Right ventricle myocardium inferior (tissue), 1 donor: ENCODE measurements around the gene GAD2. TPM values are rescaled to one million over a fixed set of nuclear protein-coding genes. Genes with fewer than 3 reads are reported as not detected.

Experiments used
- ATAC-seq: fragments of 200-7000 bp; cut with Tn5 transposase; one replicate; pipeline ENCODE4 v1.9.1; 2020; ENCODE audit warnings: mild to moderate bottlenecking, moderate library complexity
- DNase-seq: peaks from one replicate; pipeline ENCODE4 v3.0.0; 2021; ENCODE audit errors: missing footprints
- intact Hi-C: fragments of 100-400 bp; cut with DNase I; formaldehyde crosslinking; loops from one replicate; pipeline ENCODE4 v1.11.0; 2022
- total RNA-seq: library from RNA; stranded (reverse); fragmentation: NEBNext Ultra II Directional; extraction: Animal tissue kit (Norgen Biotek cat#: 25700); gene quantifications from one replicate; pipeline ENCODE4 v1.2.1, GENCODE V29; 2021
- donor health status: DM: no; HTN: yes; CAD: no; lungs with severe emphysema.

GAD2 gene
- total RNA-seq, 1 donor from 2014 or later: not detected

GRCh38 chr10:26219676-26220075 lies 3.1 kb downstream of the GAD2 start:
- ATAC-seq: no peak
- intact Hi-C loops: no loop called here

GRCh38 chr10:26220901-26221300 lies 4.3 kb downstream of the GAD2 start:
- intact Hi-C loops: no loop called here
- DNase-seq (no peak), ATAC-seq (no peak)

More at GRCh38 chr10:26219676-26220075, 3.1 kb downstream of the GAD2 start:
- no peak for DNase-seq

GRCh38 chr10:26221541-26221940 lies 5.0 kb downstream of the GAD2 start:
- intact Hi-C loops: no loop called here
- no peak for DNase-seq

GRCh38 chr10:26222563-26222962 lies 6.0 kb downstream of the GAD2 start:
- intact Hi-C loops: no loop called here
- no peak for DNase-seq
- no peak for ATAC-seq

More at GRCh38 chr10:26221541-26221940, 5.0 kb downstream of the GAD2 start:
- no peak for ATAC-seq

GRCh38 chr10:26225322-26225721 lies 8.7 kb downstream of the GAD2 start:
- intact Hi-C loops: no loop called here
- no peak for ATAC-seq
- DNase-seq: no peak

- intact Hi-C loops: no loop called here
- DNase-seq (no peak), ATAC-seq (no peak)
Observed at GRCh38 chr10:26227786-26228185, 11.2 kb downstream of the GAD2 start.

GRCh38 chr10:26232174-26232573 lies 15.6 kb downstream of the GAD2 start:
- DNase-seq: no peak
- intact Hi-C loops: no loop called here
- no peak for ATAC-seq

GRCh38 chr10:26235761-26236160 lies 19.2 kb downstream of the GAD2 start:
- intact Hi-C loops: no loop called here
- DNase-seq: no peak
- ATAC-seq: no peak

- intact Hi-C loops: no loop called here
- DNase-seq: no peak
- no peak for ATAC-seq
Observed at GRCh38 chr10:26238378-26238777, 21.8 kb downstream of the GAD2 start.

- DNase-seq (no peak), ATAC-seq (no peak)
- intact Hi-C loops: no loop called here
Observed at GRCh38 chr10:26242706-26243350, 26.3 kb downstream of the GAD2 start.

- intact Hi-C loops: no loop called here
- no peak for DNase-seq
- ATAC-seq: no peak
Observed at GRCh38 chr10:26243351-26243720, 26.8 kb downstream of the GAD2 start.

GRCh38 chr10:26249681-26250080 lies 33.1 kb downstream of the GAD2 start:
- ATAC-seq: no peak
- intact Hi-C loops: no loop called here
- DNase-seq: no peak

- intact Hi-C loops: no loop called here
- ATAC-seq: no peak
- DNase-seq: no peak
Observed at GRCh38 chr10:26251925-26252324, 35.4 kb downstream of the GAD2 start.

- intact Hi-C loops: no loop called here
- DNase-seq: no peak
- ATAC-seq: no peak
Observed at GRCh38 chr10:26254616-26255015, 38.0 kb downstream of the GAD2 start.

GRCh38 chr10:26259341-26259740 lies 42.8 kb downstream of the GAD2 start:
- DNase-seq: no peak
- ATAC-seq: no peak
- intact Hi-C loops: no loop called here

- ATAC-seq: no peak
- no peak for DNase-seq
- intact Hi-C loops: loop anchor here (10.0 kb wide), 1 partner anchor 395 kb away; no protein-coding TSS in a partner anchor
Observed at GRCh38 chr10:26269754-26270153, 53.2 kb downstream of the GAD2 start.

- ATAC-seq (peak; percentile 28), DNase-seq (no peak)
- intact Hi-C loops: no loop called here
Observed at GRCh38 chr10:26274391-26274790, 57.8 kb downstream of the GAD2 start.

- ATAC-seq (no peak), DNase-seq (no peak)
- intact Hi-C loops: no loop called here
Observed at GRCh38 chr10:26278295-26278694, 61.7 kb downstream of the GAD2 start.

- ATAC-seq: no peak
- intact Hi-C loops: no loop called here
- DNase-seq: no peak
Observed at GRCh38 chr10:26290236-26290635, 73.7 kb downstream of the GAD2 start.

GRCh38 chr10:26291721-26292480 lies 75.3 kb downstream of the GAD2 start:
- ATAC-seq (no peak), DNase-seq (no peak)

More at GRCh38 chr10:26291721-26292480, 75.3 kb downstream of the GAD2 start:
- intact Hi-C loops: no loop called here
